ENCODE results near the gene TBCK.

Gene TBCK

GRCh38 chr4:106304632-106305031, 11.4 kb downstream of the TBCK start:
- TF ChIP-seq FOXP2 (optimal IDR thresholded peaks at IDR 0.05; ENCODE audit: control extremely low read depth, extremely low read length, insufficient read depth) (no peak), EZH2 (IDR thresholded peaks at IDR 0.05) (no peak), POLR2AphosphoS5 (IDR thresholded peaks at IDR 0.05; ENCODE audit: borderline replicate concordance, low read depth, low read length) (no peak)
- no peak overlapping the region for H3K9ac ChIP-seq (ENCODE audit: insufficient read length)
- peaks cover 28% of the 10 kb centered on the region for H3K36me3 ChIP-seq (ENCODE audit: insufficient read depth, low read length)
- H3K27ac ChIP-seq = no peak overlapping the region
- DNase-seq (ENCODE audit: low read depth, low spot score) = no peak
- H3K4me3 ChIP-seq = no peak overlapping the region
- H3K9me3 ChIP-seq (ENCODE audit: low read depth, low read length) = 0 out of 2 replicates have a peak, but pooled peaks cover 3% of the 10 kb centered on the region

- Histone ChIP-seq H3K4me3 (no peak overlapping the region), H3K27ac (no peak overlapping the region), H3K36me3 (ENCODE audit: insufficient read depth, low read length) (peaks cover 30% of the 10 kb centered on the region), H3K9ac (ENCODE audit: insufficient read length) (no peak overlapping the region), H3K9me3 (ENCODE audit: low read depth, low read length) (0 out of 2 replicates have a peak, but pooled peaks cover 3% of the 10 kb centered on the region)
- no peak for DNase-seq (ENCODE audit: low read depth, low spot score)
- no peak for TF ChIP-seq POLR2AphosphoS5 (IDR thresholded peaks at IDR 0.05; ENCODE audit: borderline replicate concordance, low read depth, low read length)
Measured at GRCh38 chr4:106303548-106304281, 12.3 kb downstream of the TBCK start.

- DNase-seq (ENCODE audit: low read depth, low spot score) = no peak
- Histone ChIP-seq H3K27ac (no peak overlapping the region), H3K9me3 (ENCODE audit: low read depth, low read length) (0 out of 2 replicates have a peak, but pooled peaks cover 3% of the 10 kb centered on the region), H3K4me3 (no peak overlapping the region), H3K9ac (ENCODE audit: insufficient read length) (no peak overlapping the region), H3K36me3 (ENCODE audit: insufficient read depth, low read length) (peaks cover 29% of the 10 kb centered on the region)
- TF ChIP-seq FOXP2 (optimal IDR thresholded peaks at IDR 0.05; ENCODE audit: control extremely low read depth, extremely low read length, insufficient read depth) (no peak), POLR2AphosphoS5 (IDR thresholded peaks at IDR 0.05; ENCODE audit: borderline replicate concordance, low read depth, low read length) (no peak), EZH2 (IDR thresholded peaks at IDR 0.05) (no peak)
Measured at GRCh38 chr4:106302062-106302438, 14.0 kb downstream of the TBCK start.

GRCh38 chr4:106301393-106302061, 14.5 kb downstream of the TBCK start:
- TF ChIP-seq EZH2 (IDR thresholded peaks at IDR 0.05) = no peak
- no peak for TF ChIP-seq POLR2AphosphoS5 (IDR thresholded peaks at IDR 0.05; ENCODE audit: borderline replicate concordance, low read depth, low read length)
- TF ChIP-seq FOXP2 (optimal IDR thresholded peaks at IDR 0.05; ENCODE audit: control extremely low read depth, extremely low read length, insufficient read depth) = no peak
- Histone ChIP-seq H3K9ac (ENCODE audit: insufficient read length) (no peak overlapping the region), H3K36me3 (ENCODE audit: insufficient read depth, low read length) (peaks cover 27% of the 10 kb centered on the region), H3K27ac (no peak overlapping the region), H3K4me3 (no peak overlapping the region), H3K9me3 (ENCODE audit: low read depth, low read length) (0 out of 2 replicates have a peak, but pooled peaks cover 3% of the 10 kb centered on the region)
- DNase-seq (ENCODE audit: low read depth, low spot score) = no peak

- TF ChIP-seq EZH2 (IDR thresholded peaks at IDR 0.05) (no peak), POLR2AphosphoS5 (IDR thresholded peaks at IDR 0.05; ENCODE audit: borderline replicate concordance, low read depth, low read length) (no peak), FOXP2 (optimal IDR thresholded peaks at IDR 0.05; ENCODE audit: control extremely low read depth, extremely low read length, insufficient read depth) (no peak)
- no peak overlapping the region for H3K9ac ChIP-seq (ENCODE audit: insufficient read length)
- peaks cover 26% of the 10 kb centered on the region for H3K36me3 ChIP-seq (ENCODE audit: insufficient read depth, low read length)
- DNase-seq (ENCODE audit: low read depth, low spot score) = no peak
- no peak overlapping the region for H3K27ac ChIP-seq
- H3K9me3 ChIP-seq (ENCODE audit: low read depth, low read length) = 0 out of 2 replicates have a peak, but pooled peaks cover 3% of the 10 kb centered on the region
- H3K4me3 ChIP-seq = no peak overlapping the region
Measured at GRCh38 chr4:106299977-106300376, 16.0 kb downstream of the TBCK start.

- no peak for TF ChIP-seq EZH2 (IDR thresholded peaks at IDR 0.05)
- no peak overlapping the region for H3K4me3 ChIP-seq
- H3K9me3 ChIP-seq (ENCODE audit: low read depth, low read length) = 0 out of 2 replicates have a peak, but pooled peaks cover 3% of the 10 kb centered on the region
- peaks cover 37% of the 10 kb centered on the region for H3K36me3 ChIP-seq (ENCODE audit: insufficient read depth, low read length)
- no peak overlapping the region for H3K9ac ChIP-seq (ENCODE audit: insufficient read length)
- DNase-seq (ENCODE audit: low read depth, low spot score) = no peak
- no peak overlapping the region for H3K27ac ChIP-seq
Measured at GRCh38 chr4:106297245-106298035, 18.6 kb downstream of the TBCK start.

GRCh38 chr4:106294062-106294461, 21.9 kb downstream of the TBCK start:
- Histone ChIP-seq H3K27ac (no peak overlapping the region), H3K9ac (ENCODE audit: insufficient read length) (no peak overlapping the region), H3K9me3 (ENCODE audit: low read depth, low read length) (no peaks in the 10 kb centered on the region), H3K4me3 (no peak overlapping the region), H3K36me3 (ENCODE audit: insufficient read depth, low read length) (peaks cover 25% of the 10 kb centered on the region)
- no peak for DNase-seq (ENCODE audit: low read depth, low spot score)
- TF ChIP-seq EZH2 (IDR thresholded peaks at IDR 0.05) (no peak), POLR2AphosphoS5 (IDR thresholded peaks at IDR 0.05; ENCODE audit: borderline replicate concordance, low read depth, low read length) (no peak), FOXP2 (optimal IDR thresholded peaks at IDR 0.05; ENCODE audit: control extremely low read depth, extremely low read length, insufficient read depth) (no peak)

GRCh38 chr4:106291678-106292077, 24.3 kb downstream of the TBCK start:
- Histone ChIP-seq H3K27ac (no peak overlapping the region), H3K4me3 (no peak overlapping the region), H3K36me3 (ENCODE audit: insufficient read depth, low read length) (peaks cover 23% of the 10 kb centered on the region), H3K9ac (ENCODE audit: insufficient read length) (no peak overlapping the region), H3K9me3 (ENCODE audit: low read depth, low read length) (no peaks in the 10 kb centered on the region)
- TF ChIP-seq EZH2 (IDR thresholded peaks at IDR 0.05) (no peak), POLR2AphosphoS5 (IDR thresholded peaks at IDR 0.05; ENCODE audit: borderline replicate concordance, low read depth, low read length) (no peak), FOXP2 (optimal IDR thresholded peaks at IDR 0.05; ENCODE audit: control extremely low read depth, extremely low read length, insufficient read depth) (no peak)
- DNase-seq (ENCODE audit: low read depth, low spot score) = no peak

All from SK-N-MC (cell line).